ENCODE measurements around the gene CGRRF1.

Gene CGRRF1

DNA sequence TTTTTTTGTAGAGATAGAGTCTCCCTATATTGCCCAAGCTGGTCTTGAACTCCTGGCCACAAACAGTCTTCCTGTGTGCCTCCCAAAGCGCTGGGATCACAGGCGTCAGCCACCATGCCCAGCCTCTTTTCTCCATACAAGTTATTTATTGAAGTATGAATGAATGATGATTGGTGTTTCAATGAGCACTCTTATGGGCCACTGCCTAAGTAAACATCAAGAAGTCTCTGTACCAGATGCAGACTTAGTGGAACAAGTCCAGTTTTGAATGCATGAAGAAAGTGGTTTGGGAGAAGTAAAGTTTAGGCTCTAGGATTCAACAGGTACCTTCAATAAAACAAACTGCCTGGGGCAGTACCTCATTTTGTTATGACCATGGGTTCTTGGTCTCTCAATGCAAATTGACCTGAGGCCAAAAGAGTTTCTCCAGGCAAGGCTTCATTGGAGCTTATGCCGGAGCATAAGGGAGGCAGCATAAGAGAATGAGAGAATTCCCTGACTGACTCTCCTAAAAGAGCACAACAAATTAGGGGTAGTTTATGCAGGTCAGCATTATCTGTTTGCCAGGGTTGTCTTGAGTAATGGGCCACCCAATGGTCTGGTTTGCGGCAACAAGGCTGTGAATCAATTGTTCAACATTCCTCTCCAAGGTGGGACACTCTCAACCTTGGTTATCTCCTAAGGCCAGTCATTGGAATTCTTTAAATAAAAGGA, 19.8 kb upstream of the CGRRF1 start:
- no peak for DNase-seq (ENCODE audit: low spot score)

DNA sequence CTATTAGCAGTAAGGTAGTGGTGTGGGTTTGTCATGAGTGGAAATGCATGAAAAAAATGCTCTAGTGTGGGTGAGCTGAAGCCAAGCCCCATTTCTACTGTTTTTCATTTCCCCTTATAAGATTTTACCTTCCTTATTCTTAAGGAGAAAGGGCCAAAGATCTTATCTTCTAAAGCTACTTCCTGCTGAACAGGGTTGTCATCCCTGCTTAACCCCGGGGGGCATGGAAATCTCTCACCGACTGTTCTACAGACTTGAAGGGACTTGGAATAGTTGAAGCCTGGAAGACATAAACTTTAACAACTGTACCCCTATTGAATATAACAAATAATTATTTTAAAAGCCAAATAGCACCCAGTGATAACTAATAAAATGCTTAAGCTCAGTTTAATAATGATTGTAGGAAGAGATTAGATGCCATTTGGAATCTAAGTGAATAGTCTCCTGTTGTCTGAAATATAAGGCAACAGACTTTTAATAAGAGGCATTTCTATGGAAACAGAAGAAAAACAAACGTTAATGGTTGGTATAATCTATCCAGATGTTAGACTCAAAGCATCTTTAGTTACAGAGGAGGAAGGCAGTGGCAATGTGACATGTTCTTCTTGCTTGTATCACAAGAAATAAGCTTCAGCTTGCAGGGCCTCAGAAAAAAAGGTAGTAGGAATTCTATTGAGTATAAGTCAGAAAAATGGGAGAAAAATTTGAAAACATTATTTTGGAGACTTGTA, 19.1 kb upstream of the CGRRF1 start:
- DNase-seq (ENCODE audit: low spot score) = no peak

DNA sequence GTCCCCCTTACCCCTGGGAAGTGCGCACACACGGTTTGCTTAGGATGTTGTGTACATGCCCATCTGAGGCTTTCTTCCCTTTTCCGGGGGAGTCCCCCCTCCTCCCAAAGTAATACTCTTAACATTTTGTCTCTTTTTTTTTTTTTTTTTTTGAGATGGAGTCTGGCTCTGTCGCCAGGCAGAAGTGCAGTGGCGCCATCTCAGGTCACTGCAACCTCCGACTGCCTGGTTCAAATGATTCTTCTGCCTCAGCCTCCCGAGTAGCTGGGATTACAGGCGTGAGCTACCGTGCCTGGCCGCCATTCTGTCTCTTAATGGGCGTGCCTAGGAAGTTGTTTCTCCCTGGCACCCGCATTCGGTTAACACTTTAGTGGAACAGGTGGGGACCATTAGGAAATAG, 16.4 kb upstream of the CGRRF1 start:
- no peak for DNase-seq (ENCODE audit: low spot score)

DNA sequence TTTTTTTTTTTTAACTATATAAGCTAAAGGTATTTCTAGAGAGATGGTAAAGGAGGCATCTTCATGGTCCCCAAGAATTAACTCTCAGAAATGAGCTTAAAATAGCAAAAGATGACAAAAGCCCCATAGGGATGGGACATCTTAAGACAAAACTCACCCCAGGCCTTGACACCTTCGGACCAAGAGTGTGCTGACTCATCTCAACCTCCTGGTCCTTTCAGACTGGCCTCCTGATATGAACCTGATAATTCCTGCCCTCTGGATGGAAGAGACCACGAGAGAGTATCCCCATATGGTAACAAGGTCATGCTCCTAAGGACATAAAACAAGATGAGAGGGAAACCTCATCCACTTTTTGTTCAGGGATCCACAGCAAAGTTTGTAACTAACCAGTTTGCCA, 12.5 kb upstream of the CGRRF1 start:
- DNase-seq (ENCODE audit: low spot score) = no peak

DNA sequence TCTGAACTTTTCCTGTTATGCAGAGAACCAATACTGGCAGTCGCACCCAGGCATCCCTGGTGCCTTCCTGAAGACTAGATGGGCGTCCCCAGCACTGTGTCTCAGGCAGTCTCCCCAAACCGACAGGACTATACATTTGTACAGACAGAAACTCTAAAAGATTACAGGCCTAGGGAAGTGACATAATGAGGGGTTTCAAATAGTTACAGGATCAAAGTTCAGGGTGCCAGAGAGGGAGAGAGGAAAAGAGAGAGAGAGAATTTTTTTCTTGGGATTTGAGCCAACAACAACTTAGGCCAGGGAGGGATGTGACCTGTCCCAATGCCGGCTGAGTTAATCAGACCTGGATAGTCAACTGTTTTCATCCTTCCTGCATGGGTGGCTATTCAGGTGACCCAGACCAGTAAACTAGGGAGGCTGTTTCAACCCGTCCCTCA, 11.6 kb upstream of the CGRRF1 start:
- DNase-seq (ENCODE audit: low spot score) = no peak

DNA sequence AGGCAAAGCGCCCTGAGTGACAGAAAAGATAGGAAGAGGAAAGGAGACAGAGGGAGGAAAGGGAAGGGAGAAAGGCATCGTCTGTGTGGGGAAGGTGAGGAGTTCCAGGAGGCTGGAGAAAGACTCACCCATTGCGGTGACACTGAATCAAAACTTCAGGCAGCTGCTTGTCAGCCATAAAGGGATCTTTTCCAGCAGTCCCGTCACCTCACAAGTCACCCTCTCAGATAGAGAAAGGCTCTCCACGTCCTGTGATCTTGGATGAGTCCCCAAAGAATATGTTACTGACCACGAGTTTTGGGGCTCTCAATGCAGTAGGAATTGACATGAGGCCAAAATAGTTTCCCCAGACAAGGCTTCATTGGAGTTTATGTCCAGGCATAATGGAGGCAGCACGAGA, 11.1 kb upstream of the CGRRF1 start:
- no peak for DNase-seq (ENCODE audit: low spot score)

DNA sequence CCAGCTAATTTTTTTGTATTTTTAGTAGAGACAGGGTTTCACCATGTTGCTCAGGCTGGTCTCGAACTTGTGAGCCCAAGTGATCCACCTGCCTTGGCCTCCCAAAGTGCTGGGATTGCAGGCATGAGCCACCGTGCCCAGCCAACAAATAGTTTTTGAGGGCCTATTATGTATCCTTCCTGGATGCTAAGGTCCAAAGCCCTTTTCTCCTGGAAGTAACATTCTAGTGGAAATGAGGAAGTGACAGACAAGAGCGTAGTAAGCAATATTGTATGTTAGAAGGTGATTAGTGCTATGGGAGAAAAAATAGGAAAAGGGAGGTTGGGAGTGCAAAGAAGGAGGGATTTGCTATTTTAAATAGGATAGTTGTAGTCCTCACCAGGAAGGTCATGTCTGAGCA, 9.0 kb upstream of the CGRRF1 start:
- no peak for DNase-seq (ENCODE audit: low spot score)

DNA sequence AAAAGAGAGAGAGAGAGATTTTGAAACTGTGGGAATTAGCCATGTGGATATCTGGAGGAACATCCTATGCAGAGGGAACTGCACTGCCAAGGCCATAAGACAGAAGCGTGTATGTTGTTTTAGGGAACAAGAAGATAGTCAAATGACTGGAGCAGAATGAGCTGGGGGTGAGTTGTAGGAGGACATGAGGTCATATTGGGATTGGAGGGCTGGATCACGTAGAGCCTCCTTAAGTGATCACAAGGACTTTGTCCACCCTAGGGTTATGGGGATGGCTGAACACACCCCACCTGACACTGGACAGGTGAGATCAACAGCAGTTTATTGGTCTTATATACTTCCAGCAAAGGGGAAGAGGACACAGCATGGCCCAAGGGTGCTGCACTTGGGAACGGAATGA, 8.2 kb upstream of the CGRRF1 start:
- DNase-seq (ENCODE audit: low spot score) = no peak

DNA sequence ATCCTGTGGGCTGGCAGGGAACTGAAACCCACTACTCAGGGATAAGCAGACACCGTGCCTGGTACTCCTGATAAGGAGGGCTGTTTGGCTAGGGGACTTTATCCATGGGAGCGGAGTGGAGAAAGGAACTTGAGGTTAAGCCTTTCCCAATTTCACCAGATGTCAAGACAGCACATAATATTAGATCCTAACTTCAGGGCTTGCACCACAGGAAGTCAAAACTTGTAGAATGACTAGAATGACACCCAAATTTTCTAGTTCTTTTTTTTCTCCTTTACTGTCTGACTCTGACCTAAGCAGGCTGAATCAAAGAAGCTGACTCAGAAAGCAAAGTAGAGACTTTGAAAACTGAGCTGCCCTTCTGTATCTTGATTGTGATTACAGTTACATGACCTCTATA, 7.1 kb upstream of the CGRRF1 start:
- no peak for DNase-seq (ENCODE audit: low spot score)

DNA sequence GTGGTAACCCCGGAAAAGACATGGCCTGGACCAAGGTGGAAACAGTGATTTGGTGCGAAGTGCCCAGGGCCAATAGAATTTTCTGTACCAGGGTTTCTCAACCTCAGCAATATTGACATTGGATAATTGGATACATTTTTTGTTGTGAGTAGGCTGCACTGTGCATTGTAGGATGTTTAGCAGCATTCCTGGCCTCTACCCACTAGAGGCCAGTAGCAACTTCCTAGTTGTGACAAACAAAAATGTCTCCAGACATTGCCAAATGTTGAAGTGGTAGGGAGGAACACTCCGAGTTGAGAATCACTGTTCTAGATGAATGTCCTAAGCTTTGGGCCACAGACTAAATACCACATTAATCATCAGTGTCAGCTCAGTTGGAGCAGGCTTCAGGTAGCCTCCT, 6.2 kb upstream of the CGRRF1 start:
- DNase-seq (ENCODE audit: low spot score) = no peak

DNA sequence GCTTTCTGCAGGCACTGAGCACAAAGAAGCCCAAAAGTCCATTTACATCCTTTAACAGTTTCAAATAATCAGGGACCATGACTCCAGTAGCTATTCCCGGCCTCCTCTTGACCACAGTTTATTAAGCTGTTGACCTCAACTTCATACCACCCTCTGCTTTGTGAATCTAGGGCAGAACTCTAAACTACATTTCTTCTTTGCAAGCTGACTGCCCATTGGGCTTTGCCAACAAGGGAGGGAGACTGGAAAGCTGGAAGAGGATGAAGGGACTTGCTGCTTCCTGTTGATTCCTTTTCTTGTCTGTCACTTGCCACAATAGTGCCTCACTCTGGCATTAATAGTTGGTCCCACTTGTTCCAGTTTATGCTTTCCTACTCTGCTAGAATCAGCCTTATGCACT, 2.7 kb downstream of the CGRRF1 start:
- DNase-seq (ENCODE audit: low spot score) = no peak

DNA sequence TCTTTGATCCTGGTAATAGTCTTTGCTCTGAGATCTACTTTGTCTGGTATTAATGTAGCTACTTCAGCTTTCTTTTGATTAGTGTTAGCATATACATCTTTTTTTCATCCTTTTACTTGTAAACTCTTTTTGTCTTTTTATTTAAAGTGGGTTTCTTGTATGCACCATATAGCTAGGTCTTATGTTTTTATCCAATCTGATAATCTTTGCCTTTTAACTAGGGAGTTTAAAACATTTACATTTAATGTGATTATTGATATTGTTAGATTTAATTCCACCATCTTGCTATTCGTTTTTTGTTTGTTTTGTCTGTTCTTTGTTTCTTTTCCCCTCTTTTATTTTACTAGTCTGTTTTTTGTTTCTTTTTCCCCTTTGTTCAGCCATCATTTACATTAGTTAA, 6.0 kb downstream of the CGRRF1 start:
- DNase-seq (ENCODE audit: low spot score) = no peak

DNA sequence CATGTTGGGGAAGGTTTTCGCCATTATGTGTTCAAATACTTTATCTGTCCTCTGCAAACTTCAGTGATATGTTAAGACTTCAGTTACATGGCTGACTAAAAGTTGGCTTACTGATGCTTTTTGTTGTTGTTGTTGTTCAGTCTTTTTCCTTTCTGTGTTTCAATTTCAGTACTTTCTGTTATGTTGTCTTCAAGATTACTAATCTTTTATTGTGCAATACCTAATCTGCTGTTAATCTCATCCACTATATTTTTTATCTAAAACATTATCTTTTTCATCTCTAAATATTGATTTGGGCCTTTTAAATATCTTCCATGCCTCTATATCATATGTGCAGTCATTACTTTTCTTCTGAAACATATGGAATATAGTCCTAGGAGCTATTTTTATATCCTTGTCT, 7.0 kb downstream of the CGRRF1 start:
- no peak for DNase-seq (ENCODE audit: low spot score)

DNA sequence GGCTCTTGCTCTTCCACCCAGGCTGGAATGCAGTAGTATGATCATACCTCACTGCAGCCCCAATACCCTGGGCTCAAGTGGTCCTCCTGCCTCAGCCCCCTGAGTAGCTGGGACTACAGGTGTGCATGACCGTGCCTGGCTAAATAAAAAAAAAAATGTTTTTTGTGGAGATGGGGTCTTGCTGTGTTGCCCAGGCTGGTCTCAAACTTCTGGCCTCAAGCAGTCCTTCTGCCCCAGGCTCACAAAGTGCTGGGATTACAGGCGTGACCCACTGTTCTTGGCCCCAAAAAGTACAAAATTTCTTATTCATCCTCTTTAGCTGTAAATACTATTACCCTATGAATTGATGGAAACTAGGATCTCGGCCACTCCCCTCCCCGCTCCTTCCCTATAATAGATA, 14.7 kb downstream of the CGRRF1 start:
- DNase-seq (ENCODE audit: low spot score) = no peak

DNA sequence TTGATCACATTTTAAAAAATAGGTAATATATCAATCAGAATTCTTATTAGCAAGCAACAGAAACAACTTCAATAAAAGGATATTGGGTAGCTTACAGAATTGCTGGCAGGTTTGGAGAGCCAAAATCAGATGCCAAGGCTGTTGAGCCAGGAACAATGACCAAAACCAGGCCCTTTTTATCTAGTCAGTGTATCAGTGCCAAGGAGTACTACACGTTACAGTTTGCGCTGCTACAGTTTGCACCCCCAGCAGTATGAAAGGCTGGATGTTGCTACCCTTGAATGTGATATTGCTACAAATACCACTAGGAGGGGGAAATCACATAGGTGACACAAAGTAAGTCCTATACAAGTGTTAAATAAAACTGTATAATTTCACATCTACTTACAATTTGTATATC, 19.3 kb downstream of the CGRRF1 start:
- DNase-seq (ENCODE audit: low spot score) = no peak

DNA sequence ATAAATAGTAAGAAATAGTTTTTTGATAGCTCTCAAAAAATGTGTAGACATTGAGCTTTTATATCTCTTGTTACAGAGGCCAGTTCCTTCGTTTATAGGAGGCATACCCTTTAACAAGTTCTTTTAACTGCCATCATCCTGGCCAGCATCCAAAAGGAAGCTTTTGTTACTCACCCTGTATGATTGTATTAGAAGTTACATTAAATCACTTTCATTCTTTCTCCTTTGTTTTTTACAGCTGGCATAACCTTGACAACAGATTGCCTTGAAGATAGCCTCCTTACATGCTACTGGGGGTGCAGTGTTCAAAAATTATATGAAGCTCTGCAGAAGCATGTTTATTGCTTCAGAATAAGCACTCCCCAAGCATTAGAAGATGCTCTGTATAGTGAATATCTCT, 20.1 kb downstream of the CGRRF1 start:
- DNase-seq (ENCODE audit: low spot score) = no peak

DNA sequence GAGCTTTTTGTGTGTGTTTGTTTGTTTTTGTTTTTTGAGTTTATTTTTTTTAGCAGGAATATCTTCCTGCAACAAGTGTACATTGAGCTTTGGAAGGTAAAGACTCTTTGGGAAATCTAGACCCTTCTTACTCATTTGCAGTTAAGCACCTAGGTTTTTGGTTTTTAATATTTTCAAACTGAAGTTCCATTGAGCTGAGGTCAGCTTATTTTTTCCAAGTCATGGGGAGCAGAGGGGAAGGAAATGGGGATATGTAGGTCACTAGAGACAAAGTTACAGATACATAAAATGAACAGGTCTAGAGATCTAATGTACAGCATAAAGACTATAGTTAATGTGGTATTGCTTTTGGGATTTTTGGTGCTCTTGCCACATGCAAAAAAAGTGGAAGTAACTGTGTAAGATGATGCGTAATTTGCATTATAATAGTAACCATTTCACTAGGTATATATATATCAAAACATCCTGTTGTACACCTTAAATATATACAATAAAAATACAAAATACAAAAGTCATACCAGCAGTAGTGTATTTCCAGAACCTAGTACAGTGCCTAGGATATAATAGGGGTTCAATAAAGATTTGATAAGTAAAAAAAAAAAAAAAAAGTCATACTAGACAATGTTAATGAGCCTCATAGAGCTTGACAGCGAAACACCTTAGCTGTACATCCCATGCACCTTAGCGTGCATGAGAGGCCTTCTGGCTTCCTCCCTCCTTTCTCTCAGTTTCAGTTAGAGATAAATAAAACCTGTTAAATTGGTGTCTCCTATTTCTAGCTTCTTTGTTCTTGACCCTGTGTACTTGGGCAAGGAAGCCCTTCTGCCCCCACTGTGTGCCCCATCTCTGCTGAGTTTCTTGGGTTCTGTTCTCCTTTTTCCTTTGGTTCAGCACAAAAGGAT, 22.7 kb downstream of the CGRRF1 start:
- DNase-seq (ENCODE audit: low spot score) = no peak

DNA sequence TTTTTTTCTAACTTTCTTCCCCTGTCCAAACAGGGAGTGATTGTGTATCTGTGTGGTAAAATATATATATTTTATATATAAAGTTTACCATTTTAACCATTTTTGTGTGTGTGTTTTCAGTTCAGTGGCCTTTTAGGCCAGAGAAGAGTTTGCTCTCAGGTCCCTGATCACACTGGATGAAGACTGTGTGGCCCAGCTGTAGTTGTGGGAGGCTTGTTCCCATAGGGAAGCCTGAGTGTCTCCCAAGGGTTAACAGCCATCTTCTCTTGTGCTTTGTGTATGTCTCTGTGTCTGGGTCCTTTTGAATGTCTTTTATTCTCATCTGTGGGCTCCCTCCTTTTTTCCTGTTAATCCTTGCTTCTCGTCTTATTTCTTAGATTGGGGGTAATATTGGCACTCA, 23.4 kb downstream of the CGRRF1 start:
- no peak for DNase-seq (ENCODE audit: low spot score)

DNA sequence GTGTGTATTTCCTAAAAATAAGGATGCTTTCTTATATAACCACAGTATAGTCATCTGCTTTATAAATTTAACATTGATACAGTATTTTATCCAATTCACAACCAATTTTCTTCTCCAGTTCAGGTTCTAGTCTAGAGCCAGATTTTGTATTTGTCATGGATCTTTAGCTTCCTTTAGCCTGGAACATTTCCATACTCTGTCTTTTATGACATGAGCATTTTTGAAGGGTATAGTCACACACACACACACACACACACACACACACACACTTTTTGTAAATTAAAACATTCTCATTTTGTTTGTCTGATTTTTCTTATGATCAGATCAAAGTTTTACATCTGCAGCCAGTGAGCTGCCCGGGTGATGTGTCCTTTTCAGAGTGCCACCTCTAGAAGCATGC, 25.4 kb downstream of the CGRRF1 start:
- no peak for DNase-seq (ENCODE audit: low spot score)

DNA sequence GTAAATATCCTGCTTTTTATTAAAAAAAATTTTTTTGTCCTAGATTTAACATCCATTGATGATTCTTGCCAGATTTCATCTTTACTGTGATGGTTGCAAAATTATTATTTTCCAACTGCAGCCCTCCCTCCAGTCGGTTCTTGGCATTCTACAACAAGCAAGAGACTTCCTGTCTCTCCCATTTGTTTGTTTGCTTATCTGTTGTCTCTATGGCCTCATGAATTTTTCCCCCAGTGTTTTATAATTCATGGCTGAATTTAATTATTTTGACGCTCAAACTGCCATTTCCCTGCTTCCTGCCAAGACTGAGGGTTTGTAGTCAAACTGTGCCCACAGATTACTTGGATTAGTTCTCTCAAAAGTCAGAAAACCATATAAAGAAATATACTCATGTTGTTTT, 25.9 kb downstream of the CGRRF1 start:
- no peak for DNase-seq (ENCODE audit: low spot score)

DNA sequence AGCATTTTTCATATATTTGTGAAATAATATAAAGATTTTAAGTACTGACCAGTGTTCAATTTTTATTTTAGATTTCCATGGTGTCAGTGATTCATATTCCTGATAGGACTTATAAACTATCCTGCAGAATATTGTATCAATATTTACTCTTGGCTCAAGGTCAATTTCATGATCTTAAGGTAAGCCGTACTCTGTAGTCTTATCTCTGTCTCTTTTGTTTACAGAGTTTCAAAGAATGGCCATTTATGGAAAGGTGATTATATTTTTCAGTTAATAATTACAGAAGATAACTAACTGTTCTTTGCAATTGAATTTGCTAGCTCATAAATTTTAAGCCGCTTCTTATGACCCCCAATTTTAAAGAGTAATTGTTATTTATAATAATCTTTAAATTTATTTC, 27.9 kb downstream of the CGRRF1 start:
- no peak for DNase-seq (ENCODE audit: low spot score)

DNA sequence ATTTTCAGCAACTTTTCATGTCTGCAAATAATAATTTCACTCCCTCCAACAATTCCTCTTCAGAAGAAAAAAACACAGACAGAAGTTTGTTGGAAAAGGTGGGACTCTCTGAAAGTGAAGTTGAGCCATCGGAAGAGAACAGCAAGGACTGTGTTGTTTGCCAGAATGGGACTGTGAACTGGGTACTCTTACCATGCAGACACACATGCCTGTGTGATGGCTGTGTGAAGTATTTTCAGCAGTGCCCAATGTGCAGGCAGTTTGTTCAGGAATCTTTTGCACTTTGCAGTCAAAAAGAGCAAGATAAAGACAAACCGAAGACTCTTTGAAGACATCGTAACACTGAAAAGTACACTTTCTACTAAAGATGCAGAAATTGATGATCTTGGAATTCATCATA, 28.3 kb downstream of the CGRRF1 start:
- DNase-seq (ENCODE audit: low spot score) = no peak

DNA sequence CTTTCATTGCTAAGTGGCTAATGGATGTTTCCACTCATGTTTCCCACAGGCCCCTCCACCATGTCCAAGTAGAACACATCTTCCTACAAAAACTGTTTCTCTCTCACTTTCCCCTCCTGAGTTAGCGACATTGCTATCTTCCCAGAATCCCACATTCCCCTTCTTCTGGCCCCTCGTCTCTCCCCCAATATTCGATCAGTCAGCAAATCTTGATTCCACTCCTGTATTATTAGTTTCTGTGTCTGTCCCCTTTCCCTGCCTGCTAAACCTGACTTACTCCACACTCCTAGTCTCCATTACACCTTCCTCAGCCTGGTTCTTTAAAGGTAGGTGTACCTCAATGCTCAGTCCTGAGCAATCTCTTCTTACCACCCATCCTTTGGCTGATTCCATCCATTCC, 37.9 kb downstream of the CGRRF1 start:
- DNase-seq (ENCODE audit: low spot score) = no peak

All from D341Med (cell line).